GM23338 (cell line): ENCODE data around the gene MIF. TPM values are rescaled to one million over a fixed set of nuclear protein-coding genes. Genes with fewer than 3 reads are reported as not detected.
"Not testable (repeated sequence)": the region's sequence is repeated elsewhere in the genome, so short reads cannot be mapped to it uniquely, and the experiment has no call there.

Source experiments
- ATAC-seq: fragments of 200-7000 bp; cut with Tn5 transposase; 3 replicates; pipeline ENCODE4 v1.9.1; 2020
- DNase-seq: peaks from one replicate; pipeline ENCODE4 v3.0.0-alpha.2; 2015; ENCODE audit warnings: low spot score
- H2AFZ ChIP-seq: fragments of 200-600 bp; sonication (generic); 2 replicates; pipeline ENCODE4 v1.8.0; 2016; ENCODE audit warnings: antibody characterized with exemption, mild to moderate bottlenecking, moderate library complexity
- H3F3A ChIP-seq: fragments of 200-600 bp; sonication (generic); replicated peaks from 2 replicates; pipeline ENCODE4 v1.8.0; 2017; ENCODE audit warnings: antibody characterized with exemption, mixed run types, low read depth
- H3K27ac ChIP-seq: fragments of 200-600 bp; sonication (generic); 2 replicates; pipeline ENCODE4 v1.6.1; 2016; ENCODE audit warnings: low read depth
- H3K27me3 ChIP-seq: fragments of 200-600 bp; sonication (generic); 2 replicates; pipeline ENCODE4 v1.8.0; 2016; ENCODE audit warnings: mild to moderate bottlenecking, mixed run types, moderate library complexity; ENCODE audit not compliant: insufficient read depth
- H3K36me3 ChIP-seq: fragments of 200-600 bp; sonication (generic); 2 replicates; pipeline ENCODE4 v1.8.0; 2016; ENCODE audit warnings: mild to moderate bottlenecking; ENCODE audit not compliant: insufficient read depth
- H3K4me1 ChIP-seq: fragments of 200-600 bp; sonication (generic); 2 replicates; pipeline ENCODE4 v1.8.0; 2016; ENCODE audit warnings: mild to moderate bottlenecking, moderate library complexity; ENCODE audit not compliant: insufficient read depth
- H3K4me2 ChIP-seq: fragments of 200-600 bp; sonication (generic); 2 replicates; pipeline ENCODE4 v1.7.1; 2017; ENCODE audit warnings: mixed run types
- H3K4me3 ChIP-seq: fragments of 200-600 bp; sonication (generic); 2 replicates; pipeline ENCODE4 v1.6.1; 2016; ENCODE audit warnings: mixed run types
- H3K79me2 ChIP-seq: fragments of 200-600 bp; sonication (generic); replicated peaks from 2 replicates; pipeline ENCODE4 v1.8.0; 2017; ENCODE audit warnings: mild to moderate bottlenecking; ENCODE audit not compliant: insufficient read depth
- H3K9me2 ChIP-seq: fragments of 200-600 bp; sonication (generic); 2 replicates; pipeline ENCODE4 v1.8.0; 2017; ENCODE audit not compliant: insufficient read depth
- H4K20me1 ChIP-seq: fragments of 200-600 bp; sonication (generic); replicated peaks from 2 replicates; pipeline ENCODE4 v1.8.0; 2017; ENCODE audit warnings: mild to moderate bottlenecking; ENCODE audit not compliant: insufficient read depth
- H3K27ac Mint-ChIP-seq: 2 replicates; pipeline ENCODE4 v1.8.0; 2020; ENCODE audit warnings: inconsistent platforms, mild to moderate bottlenecking, moderate library complexity, mixed read lengths
- H3K27me3 Mint-ChIP-seq: 3 replicates; pipeline ENCODE4 v1.8.0; 2022; ENCODE audit warnings: low read depth, mild to moderate bottlenecking, moderate library complexity, mixed read lengths, inconsistent platforms; ENCODE audit not compliant: insufficient read depth, poor library complexity
- H3K36me3 Mint-ChIP-seq: 3 replicates; pipeline ENCODE4 v1.8.0; 2021; ENCODE audit warnings: low read depth, mild to moderate bottlenecking, inconsistent platforms, moderate library complexity, mixed read lengths
- H3K4me1 Mint-ChIP-seq: 3 replicates; pipeline ENCODE4 v1.8.0; 2020; ENCODE audit warnings: mild to moderate bottlenecking, inconsistent platforms, mixed read lengths
- H3K4me3 Mint-ChIP-seq: 3 replicates; pipeline ENCODE4 v1.8.0; 2021; ENCODE audit warnings: moderate library complexity, mild to moderate bottlenecking, inconsistent platforms, mixed read lengths
- H3K9me3 Mint-ChIP-seq: 3 replicates; pipeline ENCODE4 v1.8.0; 2020; ENCODE audit warnings: moderate library complexity, mild to moderate bottlenecking, inconsistent platforms, mixed read lengths
- ETS1 ChIP-seq: IDR thresholded peaks from 2 replicates; pipeline ENCODE4 v1.6.1; 2016; ENCODE audit warnings: antibody characterized with exemption
- EZH2 ChIP-seq: fragments of 200-600 bp; sonication (generic); IDR thresholded peaks from one replicate; pipeline ENCODE4 v1.8.0; 2017; ENCODE audit warnings: antibody characterized with exemption, mild to moderate bottlenecking, low read depth; ENCODE audit not compliant: unreplicated experiment
- EZH2phosphoT487 ChIP-seq: fragments of 200-600 bp; sonication (generic); IDR thresholded peaks from one replicate; pipeline ENCODE4 v1.8.1; 2018; ENCODE audit warnings: antibody characterized with exemption; ENCODE audit not compliant: unreplicated experiment
- JUNB ChIP-seq: IDR thresholded peaks from one replicate; pipeline ENCODE4 v1.6.1; 2016; ENCODE audit warnings: antibody characterized with exemption; ENCODE audit not compliant: unreplicated experiment
- NANOG ChIP-seq: IDR thresholded peaks from 2 replicates; pipeline ENCODE4 v1.6.1; 2016; ENCODE audit warnings: antibody characterized with exemption, borderline replicate concordance
- POLR2AphosphoS5 ChIP-seq: IDR thresholded peaks from 2 replicates; pipeline ENCODE4 v1.6.1; 2016; ENCODE audit warnings: antibody characterized with exemption, low read depth
- STAT1 ChIP-seq: IDR thresholded peaks from one replicate; pipeline ENCODE4 v1.6.1; 2016; ENCODE audit warnings: antibody characterized with exemption; ENCODE audit not compliant: unreplicated experiment
- ZNF114 ChIP-seq: fragments of 250-450 bp; sonication (Bioruptor Pico); IDR thresholded peaks from 2 replicates; pipeline ENCODE4 v1.5.0; 2020; ENCODE audit warnings: mild to moderate bottlenecking, moderate library complexity
- ZNF331 ChIP-seq: fragments of 250-450 bp; sonication (Bioruptor Pico); IDR thresholded peaks from 2 replicates; pipeline ENCODE4 v1.5.0; 2020; ENCODE audit warnings: low read depth, mild to moderate bottlenecking, moderate library complexity
- ZNF462 ChIP-seq: fragments of 250-450 bp; sonication (Bioruptor Pico); IDR thresholded peaks from 2 replicates; pipeline ENCODE4 v1.5.0; 2020; ENCODE audit warnings: mild to moderate bottlenecking, moderate library complexity
- polyA plus RNA-seq: library from polyadenylated mRNA; unstranded; fragments of >200 nt; fragmentation: Nextera tagmentation; extraction: Ambion mirVana; gene quantifications from 2 replicates; pipeline ENCODE4 v1.2.1, GENCODE V29; 2016
- total RNA-seq: library from RNA; depleted of rRNA; stranded (reverse); fragments of >200 nt; shearing (Covaris generic); gene quantifications from 2 replicates; pipeline ENCODE4 v1.2.3, GENCODE V29; 2014

MIF gene
- total and polyA plus RNA-seq, 2 experiments from 2014 or later: 800 to 5,205 TPM

GRCh38 chr22:23939017-23939357, 44.8 kb downstream of the MIF start:
- H3K27ac ChIP-seq: no peak overlapping the region
- no peaks in the 10 kb centered on the region for H3K36me3 ChIP-seq
- TF ChIP-seq ZNF114 (CRISPR knock-in tag) (no peak), EZH2phosphoT487 (no peak), STAT1 (no peak), ZNF462 (CRISPR knock-in tag) (no peak), ETS1 (no peak), NANOG (no peak), EZH2 (no peak), ZNF331 (CRISPR knock-in tag) (no peak), JUNB (no peak), POLR2AphosphoS5 (no peak)
- DNase-seq (no peak), ATAC-seq (no peak)
- no peak overlapping the region for H3K4me3 Mint-ChIP-seq
- no peak overlapping the region for H3K27ac Mint-ChIP-seq
- no peaks in the 10 kb centered on the region for H3K79me2 ChIP-seq
- no peaks in the 10 kb centered on the region for H3F3A ChIP-seq
- no peaks in the 10 kb centered on the region for H3K27me3 ChIP-seq
- no peak overlapping the region for H2AFZ ChIP-seq
- H3K36me3 Mint-ChIP-seq: no peaks in the 10 kb centered on the region
- H4K20me1 ChIP-seq: no peaks in the 10 kb centered on the region
- H3K4me1 Mint-ChIP-seq: no peaks in the 10 kb centered on the region
- no peak overlapping the region for H3K4me2 ChIP-seq
- no peak overlapping the region for H3K4me3 ChIP-seq
- H3K27me3 Mint-ChIP-seq: peaks cover 1% of the 10 kb centered on the region
- H3K9me2 ChIP-seq: no peaks in the 10 kb centered on the region
- no peaks in the 10 kb centered on the region for H3K9me3 Mint-ChIP-seq
- H3K4me1 ChIP-seq: no peaks in the 10 kb centered on the region

GRCh38 chr22:23940166-23940565, 46.0 kb downstream of the MIF start:
- not testable (repeated sequence) for H3K79me2 ChIP-seq, H3K9me3 Mint-ChIP-seq, DNase-seq, H3K27ac ChIP-seq, H3F3A ChIP-seq, H3K36me3 ChIP-seq, H2AFZ ChIP-seq, H3K36me3 Mint-ChIP-seq, H3K27me3 Mint-ChIP-seq, H3K27me3 ChIP-seq, H3K4me1 ChIP-seq, H3K4me3 Mint-ChIP-seq, H3K4me2 ChIP-seq, H3K4me1 Mint-ChIP-seq, H4K20me1 ChIP-seq, H3K27ac Mint-ChIP-seq, H3K4me3 ChIP-seq, H3K9me2 ChIP-seq
- ATAC-seq: peak; percentile 52; the same call in 2 of the 3 replicates
